GM20431 (cell line): ENCODE results near the gene BRAT1.
"Not testable (repeated sequence)": the region's sequence is repeated elsewhere in the genome, so short reads cannot be mapped to it uniquely, and the experiment has no call there.

Experiments used
- in situ Hi-C: fragments of 300-500 bp; cut with MseI, MboI; formaldehyde crosslinking; loops from one replicate; pipeline ENCODE4 v1.15.0; 2020; ENCODE audit warnings: low sequenced_read_pairs; ENCODE audit not compliant: unreplicated experiment

BRAT1 gene

GRCh38 chr7:2555121-2556052 lies at the start of gene BRAT1:
Gene BRAT1 (minus strand): TSS chr7:2555524. CDS start chr7:2554431, 1,093 bp downstream.
- in situ Hi-C loops: no loop called here

- in situ Hi-C loops: no loop called here
Observed at GRCh38 chr7:2604608-2605174, 49.4 kb upstream of the BRAT1 start.

GRCh38 chr7:2603044-2603965 lies 48.0 kb upstream of the BRAT1 start:
- in situ Hi-C loops: no loop called here

- in situ Hi-C loops: no loop called here
Observed at GRCh38 chr7:2602406-2603043, 47.2 kb upstream of the BRAT1 start.

- in situ Hi-C loops: no loop called here
Observed at GRCh38 chr7:2601907-2602306, 46.6 kb upstream of the BRAT1 start.

GRCh38 chr7:2601065-2601464 lies 45.7 kb upstream of the BRAT1 start:
- in situ Hi-C loops: no loop called here

GRCh38 chr7:2598154-2598823 lies 43.0 kb upstream of the BRAT1 start:
- in situ Hi-C loops: no loop called here

GRCh38 chr7:2597273-2597640 lies 41.9 kb upstream of the BRAT1 start:
- in situ Hi-C loops: no loop called here

GRCh38 chr7:2596464-2597272 lies 41.3 kb upstream of the BRAT1 start:
- in situ Hi-C loops: no loop called here

GRCh38 chr7:2595258-2595860 lies 40.0 kb upstream of the BRAT1 start:
- in situ Hi-C loops: no loop called here

- in situ Hi-C loops: no loop called here
Observed at GRCh38 chr7:2594599-2594998, 39.3 kb upstream of the BRAT1 start.

GRCh38 chr7:2593036-2593727 lies 37.9 kb upstream of the BRAT1 start:
- in situ Hi-C loops: no loop called here

- in situ Hi-C loops: no loop called here
Observed at GRCh38 chr7:2592375-2592865, 37.1 kb upstream of the BRAT1 start.

GRCh38 chr7:2589941-2590340 lies 34.6 kb upstream of the BRAT1 start:
- in situ Hi-C loops: not testable (repeated sequence)

- in situ Hi-C loops: no loop called here
Observed at GRCh38 chr7:2589341-2589740, 34.0 kb upstream of the BRAT1 start.

GRCh38 chr7:2587778-2588177 lies 32.5 kb upstream of the BRAT1 start:
- in situ Hi-C loops: no loop called here

GRCh38 chr7:2587134-2587533 lies 31.8 kb upstream of the BRAT1 start:
- in situ Hi-C loops: no loop called here
